Astrocyte (in vitro differentiated cells and primary cell): Measurements from ENCODE around the gene EML6. TPM values are rescaled to one million over a fixed set of nuclear protein-coding genes. Genes with fewer than 3 reads are reported as not detected.

Experiments used
- DNase-seq: peaks from one replicate; pipeline ENCODE4 v3.0.0-alpha.2; 2010; ENCODE audit warnings: low read depth
- FAIRE-seq: peaks from 2 replicates; lab custom pipeline; 2011; peaks lifted over from hg19 to GRCh38; lab: Jason Lieb, UNC
- H2AFZ ChIP-seq: 2 replicates; pipeline ENCODE4 v1.6.0; 2012; ENCODE audit warnings: low read depth, low read length, inconsistent platforms
- H3K27ac ChIP-seq: 2 replicates; pipeline ENCODE4 v1.5.1; 2011; ENCODE audit warnings: low read depth, low read length, inconsistent platforms
- H3K27me3 ChIP-seq: 2 replicates; pipeline ENCODE4 v1.6.0; 2011; ENCODE audit warnings: low read length, inconsistent platforms; ENCODE audit not compliant: insufficient read depth
- H3K36me3 ChIP-seq: 2 replicates; pipeline ENCODE4 v1.5.1; 2011; ENCODE audit warnings: low read length, inconsistent platforms; ENCODE audit not compliant: insufficient read depth
- H3K4me1 ChIP-seq: 2 replicates; pipeline ENCODE4 v1.5.1; 2011; ENCODE audit warnings: low read length, inconsistent platforms; ENCODE audit not compliant: insufficient read depth
- H3K4me2 ChIP-seq: 2 replicates; pipeline ENCODE4 v1.6.0; 2012; ENCODE audit warnings: low read length, inconsistent platforms
- H3K4me3 ChIP-seq: 2 replicates; pipeline ENCODE4 v1.5.1; 2011; ENCODE audit warnings: low read depth, mild to moderate bottlenecking, low read length, inconsistent platforms; ENCODE audit not compliant: insufficient read depth
- H3K79me2 ChIP-seq: 2 replicates; pipeline ENCODE4 v1.6.0; 2012; ENCODE audit warnings: mild to moderate bottlenecking, low read length, inconsistent platforms; ENCODE audit not compliant: insufficient read depth
- H3K9ac ChIP-seq: 2 replicates; pipeline ENCODE4 v1.6.0; 2012; ENCODE audit warnings: mild to moderate bottlenecking, low read length, inconsistent platforms
- H3K9me3 ChIP-seq: 2 replicates; pipeline ENCODE4 v1.5.1; 2012; ENCODE audit warnings: low read depth, mild to moderate bottlenecking, low read length, inconsistent platforms; ENCODE audit not compliant: insufficient read depth
- H4K20me1 ChIP-seq: 2 replicates; pipeline ENCODE4 v1.6.0; 2012; ENCODE audit warnings: low read length, inconsistent platforms; ENCODE audit not compliant: insufficient read depth
- H3K27ac Mint-ChIP-seq: one replicate; pipeline ENCODE4 v1.8.0; 2021; ENCODE audit warnings: mild to moderate bottlenecking, mixed read lengths; ENCODE audit not compliant: unreplicated experiment
- H3K27me3 Mint-ChIP-seq: one replicate; pipeline ENCODE4 v1.8.0; 2021; ENCODE audit warnings: low read depth, mixed read lengths; ENCODE audit not compliant: unreplicated experiment
- H3K36me3 Mint-ChIP-seq: one replicate; pipeline ENCODE4 v1.8.0; 2021; ENCODE audit warnings: low read depth, mixed read lengths; ENCODE audit not compliant: unreplicated experiment
- H3K4me1 Mint-ChIP-seq: one replicate; pipeline ENCODE4 v1.8.0; 2021; ENCODE audit warnings: low read depth, mixed read lengths; ENCODE audit not compliant: unreplicated experiment
- H3K4me3 Mint-ChIP-seq: one replicate; pipeline ENCODE4 v1.8.0; 2021; ENCODE audit warnings: mild to moderate bottlenecking, moderate library complexity, mixed read lengths; ENCODE audit not compliant: unreplicated experiment
- H3K9me3 Mint-ChIP-seq: one replicate; pipeline ENCODE4 v1.8.0; 2021; ENCODE audit warnings: mild to moderate bottlenecking, mixed read lengths; ENCODE audit not compliant: unreplicated experiment
- CTCF ChIP-seq: IDR thresholded peaks from 2 replicates; pipeline ENCODE4 v1.5.1; 2011; ENCODE audit warnings: low read depth, mild to moderate bottlenecking, inconsistent platforms, low read length, moderate library complexity; ENCODE audit not compliant: insufficient read depth
- EZH2 ChIP-seq: IDR thresholded peaks from 2 replicates; pipeline ENCODE4 v1.6.1; 2012; ENCODE audit warnings: mild to moderate bottlenecking, low read length, inconsistent platforms; ENCODE audit not compliant: insufficient read depth
- total RNA-seq: library from RNA; stranded (reverse); gene quantifications from 2 replicates; pipeline ENCODE4 v1.2.1, GENCODE V29; 2021

Gene EML6
- total RNA-seq, 1 donor from 2014 or later = 0.23 TPM

DNA sequence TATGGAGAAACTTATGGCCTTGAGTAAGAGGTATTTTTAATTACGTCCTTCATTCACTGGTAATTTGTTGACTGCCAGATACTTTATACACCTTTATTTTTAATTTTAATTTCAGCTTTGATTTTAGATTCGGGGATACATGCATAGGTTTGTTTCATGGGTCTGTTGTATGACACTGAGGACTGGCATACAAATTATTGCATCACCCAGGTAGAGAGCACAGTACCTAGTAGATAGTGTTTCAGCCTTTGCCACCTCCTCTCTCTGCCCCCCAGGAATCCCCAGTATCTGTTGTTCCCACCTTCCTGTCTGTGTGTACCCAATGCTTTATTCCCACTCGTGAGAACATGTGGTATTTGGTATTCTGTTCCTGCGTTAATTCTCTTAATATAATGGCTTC lies 188.8 kb downstream of the EML6 start:
- Histone ChIP-seq H3K9ac (no peak overlapping the region), H3K4me1 (peaks cover 2% of the 10 kb centered on the region), H2AFZ (no peak overlapping the region), H3K27ac (no peak overlapping the region), H3K27me3 (no peaks in the 10 kb centered on the region), H3K9me3 (no peaks in the 10 kb centered on the region), H4K20me1 (no peaks in the 10 kb centered on the region), H3K36me3 (no peaks in the 10 kb centered on the region), H3K4me2 (no peak overlapping the region), H3K4me3 (no peak overlapping the region), H3K79me2 (no peaks in the 10 kb centered on the region)
- H3K4me1 Mint-ChIP-seq = peaks cover 4% of the 10 kb centered on the region
- H3K27me3 Mint-ChIP-seq = no peaks in the 10 kb centered on the region
- H3K9me3 Mint-ChIP-seq = peaks cover 2% of the 10 kb centered on the region
- H3K4me3 Mint-ChIP-seq = no peak overlapping the region
- TF ChIP-seq CTCF = no peak
- no peak for TF ChIP-seq EZH2
- no peak for FAIRE-seq
- no peak overlapping the region for H3K27ac Mint-ChIP-seq
- no peaks in the 10 kb centered on the region for H3K36me3 Mint-ChIP-seq
- DNase-seq = no peak

DNA sequence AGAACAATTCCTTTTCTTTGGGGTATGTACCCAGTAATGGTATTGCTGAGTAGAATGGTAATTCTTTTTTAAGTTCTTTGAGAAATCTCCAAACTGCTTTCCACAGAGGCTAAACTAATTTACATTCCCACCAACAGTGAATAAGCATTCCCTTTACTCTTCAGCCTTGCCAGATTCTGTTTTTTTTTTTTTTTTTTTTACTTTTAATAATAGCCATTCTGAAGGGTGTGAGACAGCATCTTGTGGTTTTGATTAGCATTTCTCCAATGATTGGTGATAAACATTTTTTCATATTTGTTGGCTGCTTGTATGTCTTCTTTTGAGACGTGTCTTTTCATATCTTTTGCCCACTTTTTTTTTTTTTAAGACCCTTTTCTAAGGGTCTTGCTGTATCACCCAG lies 189.4 kb downstream of the EML6 start:
- no peak overlapping the region for H3K27ac Mint-ChIP-seq
- H3K79me2 ChIP-seq = no peaks in the 10 kb centered on the region
- peaks cover 2% of the 10 kb centered on the region for H3K4me1 ChIP-seq
- peaks cover 4% of the 10 kb centered on the region for H3K27me3 Mint-ChIP-seq
- no peaks in the 10 kb centered on the region for H3K27me3 ChIP-seq
- H3K4me1 Mint-ChIP-seq = peaks cover 4% of the 10 kb centered on the region
- no peak overlapping the region for H3K27ac ChIP-seq
- H3K9ac ChIP-seq = no peak overlapping the region
- no peak for TF ChIP-seq EZH2
- TF ChIP-seq CTCF = no peak
- no peak overlapping the region for H3K4me3 ChIP-seq
- no peaks in the 10 kb centered on the region for H3K36me3 ChIP-seq
- H3K4me3 Mint-ChIP-seq = no peak overlapping the region
- no peak overlapping the region for H3K4me2 ChIP-seq
- DNase-seq (no peak), FAIRE-seq (no peak)
- no peaks in the 10 kb centered on the region for H3K36me3 Mint-ChIP-seq
- H2AFZ ChIP-seq = no peak overlapping the region
- H3K9me3 Mint-ChIP-seq = peaks cover 2% of the 10 kb centered on the region
- no peaks in the 10 kb centered on the region for H3K9me3 ChIP-seq
- no peaks in the 10 kb centered on the region for H4K20me1 ChIP-seq

DNA sequence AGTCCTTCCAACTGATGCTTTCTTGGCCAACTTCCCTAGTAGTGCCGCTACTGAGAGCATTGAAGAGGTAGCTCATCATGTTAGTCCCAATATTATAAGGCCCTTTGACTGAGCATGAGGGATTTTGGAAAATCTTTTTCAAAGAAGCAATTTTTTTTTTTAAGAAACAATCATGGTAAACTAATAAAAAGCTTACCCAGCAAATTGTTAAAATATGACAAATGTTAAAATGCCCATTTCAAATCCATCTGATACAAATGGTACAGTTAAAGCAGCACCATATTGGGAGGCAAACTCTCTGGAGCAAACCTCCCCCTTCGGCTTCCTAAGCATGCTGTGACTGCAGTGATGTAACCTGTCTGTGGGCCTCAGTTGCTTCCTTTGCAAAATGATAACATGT lies 191.2 kb downstream of the EML6 start:
- Histone ChIP-seq H2AFZ (no peak overlapping the region), H4K20me1 (no peaks in the 10 kb centered on the region), H3K27ac (no peak overlapping the region), H3K4me1 (no peaks in the 10 kb centered on the region), H3K36me3 (no peaks in the 10 kb centered on the region), H3K4me3 (no peak overlapping the region), H3K27me3 (no peaks in the 10 kb centered on the region), H3K4me2 (no peak overlapping the region), H3K9ac (no peak overlapping the region), H3K9me3 (no peaks in the 10 kb centered on the region), H3K79me2 (no peaks in the 10 kb centered on the region)
- no peak overlapping the region for H3K4me3 Mint-ChIP-seq
- peaks cover 4% of the 10 kb centered on the region for H3K27me3 Mint-ChIP-seq
- no peak for FAIRE-seq
- H3K4me1 Mint-ChIP-seq = peaks cover 4% of the 10 kb centered on the region
- DNase-seq = no peak
- H3K36me3 Mint-ChIP-seq = no peaks in the 10 kb centered on the region
- no peak overlapping the region for H3K27ac Mint-ChIP-seq
- peaks cover 2% of the 10 kb centered on the region for H3K9me3 Mint-ChIP-seq
- TF ChIP-seq EZH2 (no peak), CTCF (no peak)
